ENCODE measurements around the gene VEGFC.

The VEGFC gene

GRCh38 chr4:176635372-176636261 is 157.1 kb downstream of the VEGFC start:
- H3K9me3 ChIP-seq (ENCODE audit: control insufficient read depth in 2 of 2, low read length in 2 of 2): no peaks in the 10 kb centered on the region
- no peak overlapping the region for H3K9ac ChIP-seq (ENCODE audit: low read depth in 1 of 2, low read length in 2 of 2)
- H3K36me3 ChIP-seq (ENCODE audit: control insufficient read depth in 2 of 2, insufficient read depth in 2 of 2, low read length in 2 of 2): no peaks in the 10 kb centered on the region
- H3K4me3 ChIP-seq (ENCODE audit: low read length in 2 of 2): no peak overlapping the region
- no peaks in the 10 kb centered on the region for H3K27me3 ChIP-seq (ENCODE audit: control insufficient read depth in 2 of 2, insufficient read depth in 2 of 2, low read length in 2 of 2)
- no peak overlapping the region for H3K27ac ChIP-seq (ENCODE audit: low read depth in 2 of 2, low read length in 2 of 2)
- H3K4me1 ChIP-seq (ENCODE audit: control insufficient read depth in 2 of 2, insufficient read depth in 2 of 2, low read length in 2 of 2): no peaks in the 10 kb centered on the region

Data from mucosa of rectum (tissue), 2 donors.